Measurements from ENCODE around the gene NOXO1.

The NOXO1 gene

GRCh38 chr16:1945559-1946391 lies 35.5 kb downstream of the NOXO1 start:
- no peak for DNase-seq (ENCODE audit: low read depth)
- no peak for TF ChIP-seq CTCF (IDR thresholded peaks at IDR 0.05; ENCODE audit: low read depth, low read length, missing control alignments)
- H3K4me3 ChIP-seq (ENCODE audit: low read depth, low read length) = no peak overlapping the region

GRCh38 chr16:1944612-1945199 lies 36.6 kb downstream of the NOXO1 start:
- no peak overlapping the region for H3K4me3 ChIP-seq (ENCODE audit: low read depth, low read length)
- no peak for TF ChIP-seq CTCF (IDR thresholded peaks at IDR 0.05; ENCODE audit: low read depth, low read length, missing control alignments)

GRCh38 chr16:1942810-1943726 lies 38.2 kb downstream of the NOXO1 start, which contains the start of gene MSRB1:
Gene MSRB1 (minus strand): TSS chr16:1943199. CDS start chr16:1943156, 43 bp downstream.
- peak within 1 kb of the TSS; percentile 95 for H3K4me3 ChIP-seq (ENCODE audit: low read depth, low read length)
- TF ChIP-seq CTCF (IDR thresholded peaks at IDR 0.05; ENCODE audit: low read depth, low read length, missing control alignments) = no peak
- peak; percentile 92 for DNase-seq (ENCODE audit: low read depth)

More at GRCh38 chr16:1944612-1945199, 36.6 kb downstream of the NOXO1 start:
- no peak for DNase-seq (ENCODE audit: low read depth)

- H3K4me3 ChIP-seq (ENCODE audit: low read depth, low read length) = peak overlapping the region; percentile 95
- DNase-seq (ENCODE audit: low read depth) = no peak
- no peak for TF ChIP-seq CTCF (IDR thresholded peaks at IDR 0.05; ENCODE audit: low read depth, low read length, missing control alignments)
These were observed 39.0 kb downstream of the NOXO1 start for GRCh38 chr16:1942047-1942809.

GRCh38 chr16:1941162-1942046 lies 39.9 kb downstream of the NOXO1 start:
- DNase-seq (ENCODE audit: low read depth) = no peak
- no peak for TF ChIP-seq CTCF (IDR thresholded peaks at IDR 0.05; ENCODE audit: low read depth, low read length, missing control alignments)
- H3K4me3 ChIP-seq (ENCODE audit: low read depth, low read length) = peak overlapping the region; percentile 95

All from GM12864 (cell line).